HepG2 (cell line): Measurements from ENCODE around the gene COASY. TPM values are rescaled to one million over a fixed set of nuclear protein-coding genes. Genes with fewer than 3 reads are reported as not detected.
A peak's percentile ranks its signal among the peaks of the same experiment; 100 is the strongest.

Source experiments
- ATAC-seq: fragments of 200-7000 bp; cut with Tn5 transposase; 3 replicates; pipeline ENCODE4 v1.9.1; 2020; ENCODE audit warnings: mild to moderate bottlenecking, moderate library complexity
- BruUV-seq: library from RNA; stranded (reverse); fragments of 400-500 nt; replicated peaks from 2 replicates; lab custom pipeline; 2021; lab: Mats Ljungman, UMichigan
- CTCF ChIA-PET: fragments of 300-600 bp; formaldehyde crosslinking; extraction: SDS; loops from one replicate; lab custom pipeline; 2021; ENCODE audit warnings: low total read pairs, inconsistent platforms, low intra/inter-chr PET ratio; lab: Yijun Ruan, JAX
- POLR2A ChIA-PET: fragments of 350-600 bp; sonication (Branson Sonifier 250); formaldehyde crosslinking; loops from one replicate; lab custom pipeline; 2020; ENCODE audit warnings: antibody characterized with exemption, inconsistent platforms; lab: Yijun Ruan, JAX
- DNase-seq: peaks from one replicate; pipeline ENCODE4 v3.0.0-alpha.2; 2015; ENCODE audit warnings: low spot score
- FAIRE-seq: peaks from 3 replicates; lab custom pipeline; 2011; peaks lifted over from hg19 to GRCh38; lab: Jason Lieb, UNC
- H2AFZ ChIP-seq: one replicate; pipeline ENCODE4 v1.6.1; 2011; ENCODE audit warnings: low read length, inconsistent platforms
- H3K27ac ChIP-seq: fragments of 300-600 bp; 3 replicates; pipeline ENCODE4 v1.8.0; 2011; ENCODE audit warnings: mixed run types, mild to moderate bottlenecking, mixed read lengths, low read length, inconsistent platforms; ENCODE audit not compliant: insufficient read depth; ENCODE audit errors: extremely low read length
- H3K27me3 ChIP-seq, 2 experiments: fragments of 200-600 bp in 1 of 2; 2 replicates in 1 of 2; 3 replicates in 1 of 2; pipeline versions ENCODE4 v1.6.0 to v1.8.0; 2011; ENCODE audit warnings: low read length in 2 of 2, mild to moderate bottlenecking in 2 of 2, moderate library complexity in 2 of 2, inconsistent platforms in 1 of 2; ENCODE audit not compliant: insufficient read depth in 2 of 2, control insufficient read depth in 1 of 2
- H3K36me3 ChIP-seq, 2 experiments: fragments of 200-600 bp in 1 of 2; replicated peaks in 1 of 2; 2 replicates in 1 of 2; 3 replicates in 1 of 2; pipeline versions ENCODE4 v1.5.1 to v1.8.0; 2011; ENCODE audit warnings: low read length in 2 of 2, inconsistent platforms in 1 of 2; ENCODE audit not compliant: insufficient read depth in 2 of 2, control insufficient read depth in 1 of 2
- H3K4me1 ChIP-seq: 2 replicates; pipeline ENCODE4 v1.5.1; 2012; ENCODE audit warnings: low read length, inconsistent platforms; ENCODE audit not compliant: insufficient read depth
- H3K4me2 ChIP-seq: 2 replicates; pipeline ENCODE4 v1.6.0; 2011; ENCODE audit warnings: low read depth, low read length, inconsistent platforms
- H3K4me3 ChIP-seq, 3 experiments: fragments of 200-600 bp in 1 of 3; sonication (generic), shearing (Covaris generic) in 1 of 3; replicated peaks in 1 of 3; 2 replicates each; pipeline ENCODE4 v1.5.1; 2011 to 2016; ENCODE audit warnings: low read length in 3 of 3, inconsistent platforms in 2 of 3, low read depth in 2 of 3, mild to moderate bottlenecking in 2 of 3, control low read depth in 1 of 3, mixed read lengths in 1 of 3; ENCODE audit not compliant: insufficient read depth in 1 of 3
- H3K79me2 ChIP-seq: one replicate; pipeline ENCODE4 v1.6.1; 2011; ENCODE audit warnings: low read length, inconsistent platforms; ENCODE audit not compliant: insufficient read depth
- H3K9ac ChIP-seq: 2 replicates; pipeline ENCODE4 v1.6.0; 2011; ENCODE audit warnings: mild to moderate bottlenecking, low read depth, low read length, inconsistent platforms; ENCODE audit not compliant: insufficient read depth
- H3K9me3 ChIP-seq: 2 replicates; pipeline ENCODE4 v1.5.1; 2012; ENCODE audit warnings: mild to moderate bottlenecking, low read length
- H4K20me1 ChIP-seq: 2 replicates; pipeline ENCODE4 v1.6.0; 2011; ENCODE audit warnings: inconsistent platforms, mild to moderate bottlenecking, low read length, moderate library complexity; ENCODE audit not compliant: insufficient read depth
- HMG20A ChIP-seq: IDR thresholded peaks from 2 replicates; pipeline ENCODE4 v1.6.1; 2016; ENCODE audit warnings: borderline replicate concordance
- SP1 ChIP-seq, 2 experiments: fragments of 450-650 bp in 1 of 2; sonication (generic) in 1 of 2; formaldehyde crosslinking in 1 of 2; IDR thresholded peaks; 2 replicates each; pipeline versions ENCODE4 v1.4.0 to v1.6.1; 2016 to 2020; ENCODE audit warnings: missing genetic modification reagents in 1 of 2
- ZNF350 ChIP-seq: sonication (generic); formaldehyde crosslinking; IDR thresholded peaks from 2 replicates; pipeline ENCODE4 v1.4.0; 2020; ENCODE audit warnings: mild to moderate bottlenecking, low read depth, missing genetic modification reagents, borderline replicate concordance
- ZNF441 ChIP-seq: sonication (generic); formaldehyde crosslinking; IDR thresholded peaks from 2 replicates; pipeline ENCODE4 v1.7.0; 2021; ENCODE audit warnings: missing genetic modification reagents, borderline replicate concordance
- WGBS: methylation state at CpG from one replicate; pipeline ENCODE4 v1.1.6; 2017; ENCODE audit warnings: low lambda C conversion rate; 5-methylcytosine and 5-hydroxymethylcytosine counted together
- in situ Hi-C: cut with HindIII; loops from 2 replicates; pipeline ENCODE4 v1.10.0; 2017; ENCODE audit warnings: low pct_unique_long_range_greater_than_20kb; ENCODE audit not compliant: extremely low pct_ligation_motif_present
- intact Hi-C: fragments of 100-400 bp; cut with micrococcal nuclease; formaldehyde crosslinking; loops from one replicate; pipeline ENCODE4 v1.10.0; 2022; ENCODE audit not compliant: unreplicated experiment
- polyA plus RNA-seq, 8 experiments: library from polyadenylated mRNA; depleted of rRNA in 3 of 8; stranded (reverse) in 7 of 8; unstranded in 1 of 8; fragments of >200 nt; fragmentation: Illumina TruSeq in 4 of 8; extraction: Trizol in 4 of 8; gene quantifications; 2 replicates each; pipeline versions ENCODE4 v1.2.1 to v1.2.3, GENCODE V29; 2011 to 2016; ENCODE audit warnings: low read depth in 4 of 8, missing spikeins in 1 of 8, mixed read lengths in 1 of 8; ENCODE audit not compliant: insufficient read depth in 1 of 8
- total RNA-seq, 5 experiments: library from RNA; depleted of rRNA; stranded (reverse); fragments of >200 nt; fragmentation: Illumina TruSeq; extraction: Trizol; gene quantifications; 2 replicates each; pipeline ENCODE4 v1.2.3, GENCODE V29; 2016; ENCODE audit warnings: low read depth in 1 of 5

Gene COASY
- total and polyA plus RNA-seq, 2 of the 13 experiments (the other 11 are each of a cell fraction or from before 2014, with no cell fraction given): 90.7 to 125 TPM

DNA sequence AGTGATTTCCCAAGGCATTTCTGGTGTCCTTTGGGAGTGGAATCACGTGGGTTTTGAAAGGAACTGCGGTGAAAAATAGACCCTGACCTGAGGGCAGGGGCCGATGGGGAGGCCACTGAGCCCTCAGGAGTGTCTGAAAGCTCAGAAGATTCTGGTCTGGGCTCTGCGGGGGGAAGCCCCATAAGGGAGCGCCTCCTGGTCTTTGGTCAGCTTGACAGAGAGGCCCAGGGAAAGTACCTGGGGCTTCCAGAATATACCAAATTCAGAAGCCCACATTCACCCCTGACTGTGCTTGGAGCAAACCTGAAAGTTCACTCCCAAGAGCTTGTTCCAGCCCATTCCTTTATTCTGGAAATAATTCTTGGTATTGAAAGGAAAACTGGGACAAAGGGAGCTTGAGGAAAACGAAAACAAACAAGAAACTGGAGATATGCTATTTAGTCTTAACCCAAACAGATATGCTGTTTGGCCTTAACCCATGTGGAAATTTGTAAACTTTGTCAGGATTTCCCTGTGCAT lies 49.2 kb upstream of the COASY start:
- CTCF ChIA-PET: no interaction called here
- BruUV-seq: no TSS peak

DNA sequence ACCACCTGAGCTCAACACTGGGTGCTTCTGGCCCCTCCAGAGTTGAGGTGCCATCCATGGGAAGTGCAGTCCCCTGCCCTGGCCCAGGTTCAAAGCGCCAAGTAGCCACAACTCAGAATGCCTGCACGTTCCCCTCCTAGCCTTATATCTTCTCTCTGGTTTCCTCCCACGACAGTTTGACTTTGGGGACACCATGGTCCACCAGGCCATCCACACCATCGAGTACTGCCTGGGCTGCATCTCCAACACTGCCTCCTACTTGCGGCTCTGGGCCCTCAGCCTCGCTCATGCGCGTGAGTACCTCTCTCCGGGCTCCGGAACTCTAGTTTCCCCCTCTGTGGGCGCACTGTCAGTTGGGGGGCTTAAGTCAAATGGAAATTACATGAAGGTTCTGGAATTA lies 48.3 kb upstream of the COASY start:
- H3K79me2 ChIP-seq: no peaks in the 10 kb centered on the region
- peaks cover 28 to 47% of the 10 kb centered on the region in 2 experiments for H3K36me3 ChIP-seq
- no peak overlapping the region for H3K9ac ChIP-seq
- FAIRE-seq (no peak), ATAC-seq (no peak), DNase-seq (no peak)
- ChIA-PET CTCF (no interaction called here), POLR2A (no interaction called here)
- 0 out of 2 replicates have a peak, but pooled peaks have one; percentile 22 for TF ChIP-seq ZNF350 (CRISPR knock-in tag)
- no peak for TF ChIP-seq SP1 (IDR thresholded peaks at IDR 0.05)
- TF ChIP-seq SP1 (CRISPR knock-in tag; IDR thresholded peaks at IDR 0.05): no peak
- in situ Hi-C loops: no loop called here
- H3K4me1 ChIP-seq: peaks cover 22% of the 10 kb centered on the region
- no peak overlapping the region for H2AFZ ChIP-seq
- no peak overlapping the region for H3K4me2 ChIP-seq
- H3K27ac ChIP-seq: no peak overlapping the region
- intact Hi-C loops: no loop called here
- no TSS peak for BruUV-seq
- no peaks in the 10 kb centered on the region for H4K20me1 ChIP-seq
- H3K27me3 ChIP-seq: no peaks in the 10 kb centered on the region
- H3K9me3 ChIP-seq: no peaks in the 10 kb centered on the region
- H3K4me3 ChIP-seq: no peak overlapping the region
- WGBS: 96% methylated on average over 10 of the region's 11 CpGs

More for the DNA sequence above, 49.2 kb upstream of the COASY start:
- Histone ChIP-seq H2AFZ (no peak overlapping the region), H4K20me1 (no peaks in the 10 kb centered on the region), H3K79me2 (no peaks in the 10 kb centered on the region), H3K9me3 (no peaks in the 10 kb centered on the region), H3K27ac (peak overlapping the region; percentile 1), H3K4me1 (peaks cover 13% of the 10 kb centered on the region), H3K4me2 (no peak overlapping the region), H3K4me3 (no peak overlapping the region), H3K27me3 (no peaks in the 10 kb centered on the region), H3K9ac (no peak overlapping the region), H3K36me3 (peaks cover 34 to 50% of the 10 kb centered on the region in 2 experiments)
- POLR2A ChIA-PET: no interaction called here
- intact Hi-C loops: no loop called here
- FAIRE-seq: peak; percentile 12
- WGBS: 66% methylated on average over 6 of the region's 6 CpGs
- no peak for ATAC-seq
- in situ Hi-C loops: no loop called here
- TF ChIP-seq ZNF441 (CRISPR knock-in tag) (no peak), HMG20A (CRISPR knock-in tag) (no peak)
- no peak for DNase-seq
